GM23338 (cell line): ENCODE measurements around the gene ELOVL6.

Source experiments
- CREB1 ChIP-seq: fragments of 250-450 bp; sonication (Bioruptor Pico); IDR thresholded peaks from 2 replicates; pipeline ENCODE4 v1.5.0; 2020; ENCODE audit warnings: low read depth, mild to moderate bottlenecking, moderate library complexity
- EZH2 ChIP-seq: fragments of 200-600 bp; sonication (generic); IDR thresholded peaks from one replicate; pipeline ENCODE4 v1.8.0; 2017; ENCODE audit warnings: antibody characterized with exemption, mild to moderate bottlenecking, low read depth; ENCODE audit not compliant: unreplicated experiment
- EZH2phosphoT487 ChIP-seq: fragments of 200-600 bp; sonication (generic); IDR thresholded peaks from one replicate; pipeline ENCODE4 v1.8.1; 2018; ENCODE audit warnings: antibody characterized with exemption; ENCODE audit not compliant: unreplicated experiment
- JUNB ChIP-seq: IDR thresholded peaks from one replicate; pipeline ENCODE4 v1.6.1; 2016; ENCODE audit warnings: antibody characterized with exemption; ENCODE audit not compliant: unreplicated experiment
- POLR2AphosphoS5 ChIP-seq: IDR thresholded peaks from 2 replicates; pipeline ENCODE4 v1.6.1; 2016; ENCODE audit warnings: antibody characterized with exemption, low read depth
- ZNF114 ChIP-seq: fragments of 250-450 bp; sonication (Bioruptor Pico); IDR thresholded peaks from 2 replicates; pipeline ENCODE4 v1.5.0; 2020; ENCODE audit warnings: mild to moderate bottlenecking, moderate library complexity
- ZNF331 ChIP-seq: fragments of 250-450 bp; sonication (Bioruptor Pico); IDR thresholded peaks from 2 replicates; pipeline ENCODE4 v1.5.0; 2020; ENCODE audit warnings: low read depth, mild to moderate bottlenecking, moderate library complexity
- TF ChIP-seq, protein P1 (sequence below), 2 experiments: fragments of 200-600 bp in 1 of 2; sonication (generic) in 1 of 2; conservative IDR thresholded peaks; 2 replicates each; pipeline versions ENCODE4 v1.5.1 to v1.6.1; 2016 to 2017; ENCODE audit warnings: antibody characterized with exemption in 2 of 2, low read depth in 2 of 2, mild to moderate bottlenecking in 2 of 2, moderate library complexity in 1 of 2
- TF ChIP-seq, protein P2 (sequence below): IDR thresholded peaks from one replicate; pipeline ENCODE4 v1.6.1; 2018; ENCODE audit warnings: antibody characterized with exemption; ENCODE audit not compliant: unreplicated experiment
- TF ChIP-seq, protein P3 (sequence below): IDR thresholded peaks from 2 replicates; pipeline ENCODE4 v1.6.1; 2016; ENCODE audit warnings: antibody characterized with exemption

DNA sequence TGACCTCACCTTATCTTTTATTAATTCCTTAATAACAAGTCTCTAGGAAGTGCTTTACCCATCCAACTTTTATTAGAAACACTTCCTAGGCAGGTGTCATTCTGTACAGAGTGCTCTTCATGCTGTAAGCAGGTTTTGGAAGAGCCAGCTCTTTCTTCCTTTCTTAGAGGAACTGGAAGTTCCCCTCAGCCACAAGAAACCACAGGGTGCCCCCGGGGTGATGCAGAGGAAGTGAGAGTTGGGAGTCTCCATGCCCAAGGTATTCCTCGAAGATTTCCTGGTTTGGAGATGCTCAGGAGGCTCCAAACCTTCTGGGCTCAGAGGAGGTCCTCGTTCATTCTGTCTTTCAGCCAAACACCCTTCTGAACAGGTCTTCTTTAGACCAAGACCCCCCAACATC, 201.9 kb downstream of the ELOVL6 start:
- TF ChIP-seq, protein P1, sequence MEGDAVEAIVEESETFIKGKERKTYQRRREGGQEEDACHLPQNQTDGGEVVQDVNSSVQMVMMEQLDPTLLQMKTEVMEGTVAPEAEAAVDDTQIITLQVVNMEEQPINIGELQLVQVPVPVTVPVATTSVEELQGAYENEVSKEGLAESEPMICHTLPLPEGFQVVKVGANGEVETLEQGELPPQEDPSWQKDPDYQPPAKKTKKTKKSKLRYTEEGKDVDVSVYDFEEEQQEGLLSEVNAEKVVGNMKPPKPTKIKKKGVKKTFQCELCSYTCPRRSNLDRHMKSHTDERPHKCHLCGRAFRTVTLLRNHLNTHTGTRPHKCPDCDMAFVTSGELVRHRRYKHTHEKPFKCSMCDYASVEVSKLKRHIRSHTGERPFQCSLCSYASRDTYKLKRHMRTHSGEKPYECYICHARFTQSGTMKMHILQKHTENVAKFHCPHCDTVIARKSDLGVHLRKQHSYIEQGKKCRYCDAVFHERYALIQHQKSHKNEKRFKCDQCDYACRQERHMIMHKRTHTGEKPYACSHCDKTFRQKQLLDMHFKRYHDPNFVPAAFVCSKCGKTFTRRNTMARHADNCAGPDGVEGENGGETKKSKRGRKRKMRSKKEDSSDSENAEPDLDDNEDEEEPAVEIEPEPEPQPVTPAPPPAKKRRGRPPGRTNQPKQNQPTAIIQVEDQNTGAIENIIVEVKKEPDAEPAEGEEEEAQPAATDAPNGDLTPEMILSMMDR (conservative IDR thresholded peaks at IDR 0.05; ENCODE audit: low read depth in 2 of 2): no peak
- TF ChIP-seq CREB1: no peak
- TF ChIP-seq, protein P2, sequence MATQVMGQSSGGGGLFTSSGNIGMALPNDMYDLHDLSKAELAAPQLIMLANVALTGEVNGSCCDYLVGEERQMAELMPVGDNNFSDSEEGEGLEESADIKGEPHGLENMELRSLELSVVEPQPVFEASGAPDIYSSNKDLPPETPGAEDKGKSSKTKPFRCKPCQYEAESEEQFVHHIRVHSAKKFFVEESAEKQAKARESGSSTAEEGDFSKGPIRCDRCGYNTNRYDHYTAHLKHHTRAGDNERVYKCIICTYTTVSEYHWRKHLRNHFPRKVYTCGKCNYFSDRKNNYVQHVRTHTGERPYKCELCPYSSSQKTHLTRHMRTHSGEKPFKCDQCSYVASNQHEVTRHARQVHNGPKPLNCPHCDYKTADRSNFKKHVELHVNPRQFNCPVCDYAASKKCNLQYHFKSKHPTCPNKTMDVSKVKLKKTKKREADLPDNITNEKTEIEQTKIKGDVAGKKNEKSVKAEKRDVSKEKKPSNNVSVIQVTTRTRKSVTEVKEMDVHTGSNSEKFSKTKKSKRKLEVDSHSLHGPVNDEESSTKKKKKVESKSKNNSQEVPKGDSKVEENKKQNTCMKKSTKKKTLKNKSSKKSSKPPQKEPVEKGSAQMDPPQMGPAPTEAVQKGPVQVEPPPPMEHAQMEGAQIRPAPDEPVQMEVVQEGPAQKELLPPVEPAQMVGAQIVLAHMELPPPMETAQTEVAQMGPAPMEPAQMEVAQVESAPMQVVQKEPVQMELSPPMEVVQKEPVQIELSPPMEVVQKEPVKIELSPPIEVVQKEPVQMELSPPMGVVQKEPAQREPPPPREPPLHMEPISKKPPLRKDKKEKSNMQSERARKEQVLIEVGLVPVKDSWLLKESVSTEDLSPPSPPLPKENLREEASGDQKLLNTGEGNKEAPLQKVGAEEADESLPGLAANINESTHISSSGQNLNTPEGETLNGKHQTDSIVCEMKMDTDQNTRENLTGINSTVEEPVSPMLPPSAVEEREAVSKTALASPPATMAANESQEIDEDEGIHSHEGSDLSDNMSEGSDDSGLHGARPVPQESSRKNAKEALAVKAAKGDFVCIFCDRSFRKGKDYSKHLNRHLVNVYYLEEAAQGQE: no peak
- no peak for TF ChIP-seq POLR2AphosphoS5
- TF ChIP-seq JUNB: no peak
- TF ChIP-seq ZNF331 (CRISPR knock-in tag): no peak
- no peak for TF ChIP-seq EZH2phosphoT487
- TF ChIP-seq EZH2: no peak
- TF ChIP-seq, protein P3, sequence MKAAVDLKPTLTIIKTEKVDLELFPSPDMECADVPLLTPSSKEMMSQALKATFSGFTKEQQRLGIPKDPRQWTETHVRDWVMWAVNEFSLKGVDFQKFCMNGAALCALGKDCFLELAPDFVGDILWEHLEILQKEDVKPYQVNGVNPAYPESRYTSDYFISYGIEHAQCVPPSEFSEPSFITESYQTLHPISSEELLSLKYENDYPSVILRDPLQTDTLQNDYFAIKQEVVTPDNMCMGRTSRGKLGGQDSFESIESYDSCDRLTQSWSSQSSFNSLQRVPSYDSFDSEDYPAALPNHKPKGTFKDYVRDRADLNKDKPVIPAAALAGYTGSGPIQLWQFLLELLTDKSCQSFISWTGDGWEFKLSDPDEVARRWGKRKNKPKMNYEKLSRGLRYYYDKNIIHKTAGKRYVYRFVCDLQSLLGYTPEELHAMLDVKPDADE: no peak
- no peak for TF ChIP-seq ZNF114 (CRISPR knock-in tag)
